CD4-positive, CD25-positive, alpha-beta regulatory T cell (primary cell): ENCODE data around the gene MAL. TPM values are rescaled to one million over a fixed set of nuclear protein-coding genes. Genes with fewer than 3 reads are reported as not detected.

Experiments
- ATAC-seq, 2 donors: fragments of 150-1000 bp; cut with Tn5 transposase; one replicate each; pipeline ENCODE4 v1.10.0; 2021; ENCODE audit warnings: low read depth in 2 of 2, moderate number of reproducible peaks in 2 of 2, moderate library complexity in 1 of 2
- DNase-seq, 3 donors: peaks; one replicate each; pipeline versions ENCODE4 v3.0.0 to v3.0.0-alpha.2; 2012 to 2022; ENCODE audit warnings: mixed read lengths in 1 of 3
- H3K27ac ChIP-seq: one replicate; pipeline ENCODE4 v1.7.0; 2013; ENCODE audit warnings: mild to moderate bottlenecking, low read length; ENCODE audit not compliant: insufficient read depth, poor library complexity, severe bottlenecking
- H3K27me3 ChIP-seq: one replicate; pipeline ENCODE4 v1.7.0; 2013; ENCODE audit warnings: low read length; ENCODE audit not compliant: control insufficient read depth, insufficient read depth
- H3K36me3 ChIP-seq: one replicate; pipeline ENCODE4 v1.7.0; 2013; ENCODE audit warnings: mild to moderate bottlenecking, low read length, moderate library complexity; ENCODE audit not compliant: control insufficient read depth, insufficient read depth
- H3K4me1 ChIP-seq: 2 replicates; pipeline ENCODE4 v1.7.0; 2013; ENCODE audit warnings: mild to moderate bottlenecking, low read length; ENCODE audit not compliant: insufficient read depth, control insufficient read depth, poor library complexity, severe bottlenecking
- H3K4me3 ChIP-seq: one replicate; pipeline ENCODE4 v1.7.0; 2013; ENCODE audit warnings: low read depth, mild to moderate bottlenecking, low read length, moderate library complexity
- H3K9me3 ChIP-seq, 2 experiments: 1 replicate in 1 of 2; 2 replicates in 1 of 2; pipeline ENCODE4 v1.7.0; 2013; ENCODE audit warnings: low read length in 2 of 2, mild to moderate bottlenecking in 1 of 2, moderate library complexity in 1 of 2; ENCODE audit not compliant: control insufficient read depth in 2 of 2
- H3K27ac Mint-ChIP-seq, 3 donors: one replicate each; pipeline ENCODE4 v1.8.0; 2020 to 2022; ENCODE audit warnings: mild to moderate bottlenecking in 3 of 3, mixed read lengths in 3 of 3, moderate library complexity in 2 of 3
- H3K27me3 Mint-ChIP-seq: one replicate; pipeline ENCODE4 v1.8.0; 2022; ENCODE audit warnings: mild to moderate bottlenecking, mixed read lengths
- H3K36me3 Mint-ChIP-seq: one replicate; pipeline ENCODE4 v1.8.0; 2020; ENCODE audit warnings: mixed read lengths
- H3K4me1 Mint-ChIP-seq, 4 donors: one replicate each; pipeline ENCODE4 v1.8.0; 2020 to 2022; ENCODE audit warnings: mixed read lengths in 4 of 4, mild to moderate bottlenecking in 1 of 4
- H3K4me3 Mint-ChIP-seq, 4 donors: one replicate each; pipeline ENCODE4 v1.8.0; 2020 to 2022; ENCODE audit warnings: mild to moderate bottlenecking in 4 of 4, mixed read lengths in 4 of 4, moderate library complexity in 3 of 4
- H3K9me3 Mint-ChIP-seq, 7 donors: one replicate each; pipeline ENCODE4 v1.8.0; 2020 to 2022; ENCODE audit warnings: mixed read lengths in 7 of 7, mild to moderate bottlenecking in 3 of 7, moderate library complexity in 2 of 7
- polyA plus RNA-seq, 4 donors: library from polyadenylated mRNA; unstranded; fragments of 300-500 nt; fragmentation: Illumina TruSeq; gene quantifications; one replicate each; pipeline ENCODE4 v1.2.3, GENCODE V29; 2021
- total RNA-seq: library from RNA; stranded (reverse); gene quantifications from one replicate; pipeline ENCODE4 v1.2.3, GENCODE V29; 2022

MAL gene
- total and polyA plus RNA-seq, 5 donors from 2014 or later = 130 to 263 (median 191) TPM

GRCh38 chr2:95071856-95072255 is 46.3 kb downstream of the MAL start:
- Histone ChIP-seq H3K27ac (no peak overlapping the region), H3K9me3 (no peaks in the 10 kb centered on the region), H3K4me3 (no peak overlapping the region), H3K4me1 (peaks cover 39% of the 10 kb centered on the region), H3K36me3 (no peaks in the 10 kb centered on the region), H3K27me3 (no peaks in the 10 kb centered on the region)
- H3K4me1 Mint-ChIP-seq = peaks cover 6 to 47% (median 32%) of the 10 kb centered on the region in 4 donors
- DNase-seq = no peak
- no peak for ATAC-seq
- H3K27me3 Mint-ChIP-seq = peaks cover 4% of the 10 kb centered on the region
- peak overlapping the region; percentile 15 to 98 (median 76) for H3K27ac Mint-ChIP-seq
- no peak overlapping the region for H3K4me3 Mint-ChIP-seq
- H3K36me3 Mint-ChIP-seq = no peaks in the 10 kb centered on the region
- peaks cover 0 to 1% (median 0%) of the 10 kb centered on the region in 7 donors for H3K9me3 Mint-ChIP-seq

- Mint-ChIP-seq H3K27me3 (peaks cover 4% of the 10 kb centered on the region), H3K27ac (peak overlapping the region; percentile 15 to 98 (median 76)), H3K36me3 (no peaks in the 10 kb centered on the region), H3K9me3 (peaks cover 0 to 1% (median 0%) of the 10 kb centered on the region in 7 donors), H3K4me1 (peaks cover 9 to 50% (median 33%) of the 10 kb centered on the region in 4 donors), H3K4me3 (peak overlapping the region in 2 of 4 donors; percentile 15 to 46)
- ATAC-seq (no peak), DNase-seq (no peak)
- Histone ChIP-seq H3K4me1 (peaks cover 45% of the 10 kb centered on the region), H3K27me3 (no peaks in the 10 kb centered on the region), H3K27ac (no peak overlapping the region), H3K4me3 (no peak overlapping the region), H3K36me3 (no peaks in the 10 kb centered on the region), H3K9me3 (no peaks in the 10 kb centered on the region)
Observed at GRCh38 chr2:95072424-95072823, 46.9 kb downstream of the MAL start.

- Mint-ChIP-seq H3K4me3 (peak overlapping the region; percentile 88 to 94 (median 90)), H3K27me3 (peaks cover 11% of the 10 kb centered on the region), H3K27ac (peak overlapping the region; percentile 93 to 98 (median 95)), H3K4me1 (peaks cover 19 to 67% (median 39%) of the 10 kb centered on the region in 4 donors), H3K9me3 (no peaks in the 10 kb centered on the region), H3K36me3 (no peaks in the 10 kb centered on the region)
- DNase-seq = peak in 1 of 3 donors; percentile 80
- H3K9me3 ChIP-seq = no peaks in the 10 kb centered on the region
- H3K4me1 ChIP-seq = peaks cover 46% of the 10 kb centered on the region
- H3K27ac ChIP-seq = peak overlapping the region; percentile 71
- H3K4me3 ChIP-seq = peak overlapping the region; percentile 62
- no peak for ATAC-seq
- H3K27me3 ChIP-seq = no peaks in the 10 kb centered on the region
- no peaks in the 10 kb centered on the region for H3K36me3 ChIP-seq
Observed at GRCh38 chr2:95073856-95074662, 48.6 kb downstream of the MAL start.

GRCh38 chr2:95074663-95075439 is 49.3 kb downstream of the MAL start:
- no peaks in the 10 kb centered on the region for H3K36me3 ChIP-seq
- Mint-ChIP-seq H3K36me3 (no peaks in the 10 kb centered on the region), H3K4me1 (peaks cover 19 to 72% (median 40%) of the 10 kb centered on the region in 4 donors), H3K4me3 (peak overlapping the region; percentile 88 to 94 (median 90)), H3K9me3 (no peaks in the 10 kb centered on the region), H3K27ac (peak overlapping the region; percentile 93 to 98 (median 95)), H3K27me3 (peaks cover 11% of the 10 kb centered on the region)
- ATAC-seq (peak; percentile 79), DNase-seq (peak; percentile 23 to 98 (median 79))
- H3K4me1 ChIP-seq = peaks cover 46% of the 10 kb centered on the region
- H3K27ac ChIP-seq = peak overlapping the region; percentile 71
- no peaks in the 10 kb centered on the region for H3K27me3 ChIP-seq
- H3K4me3 ChIP-seq = peak overlapping the region; percentile 62
- no peaks in the 10 kb centered on the region for H3K9me3 ChIP-seq

GRCh38 chr2:95075440-95076132 is 50.1 kb downstream of the MAL start:
- Mint-ChIP-seq H3K9me3 (no peaks in the 10 kb centered on the region), H3K27me3 (peaks cover 11% of the 10 kb centered on the region), H3K4me1 (peaks cover 19 to 75% (median 41%) of the 10 kb centered on the region in 4 donors), H3K36me3 (no peaks in the 10 kb centered on the region), H3K4me3 (peak overlapping the region; percentile 88 to 94 (median 90)), H3K27ac (peak overlapping the region; percentile 93 to 98 (median 95))
- Histone ChIP-seq H3K36me3 (no peaks in the 10 kb centered on the region), H3K9me3 (no peaks in the 10 kb centered on the region), H3K27me3 (no peaks in the 10 kb centered on the region), H3K4me1 (peaks cover 46% of the 10 kb centered on the region), H3K4me3 (peak overlapping the region; percentile 62), H3K27ac (peak overlapping the region; percentile 71)
- DNase-seq = peak in 1 of 3 donors; percentile 52
- ATAC-seq = no peak

- ATAC-seq (peak; percentile 71 to 74), DNase-seq (peak; percentile 83 to 97 (median 85))
- Histone ChIP-seq H3K27ac (peak overlapping the region; percentile 69), H3K9me3 (no peaks in the 10 kb centered on the region), H3K27me3 (no peaks in the 10 kb centered on the region), H3K4me1 (peaks cover 46% of the 10 kb centered on the region), H3K4me3 (no peak overlapping the region), H3K36me3 (no peaks in the 10 kb centered on the region)
- H3K36me3 Mint-ChIP-seq = no peaks in the 10 kb centered on the region
- peaks cover 11% of the 10 kb centered on the region for H3K27me3 Mint-ChIP-seq
- peak overlapping the region; percentile 88 to 94 (median 90) for H3K4me3 Mint-ChIP-seq
- peak overlapping the region; percentile 88 to 98 (median 95) for H3K27ac Mint-ChIP-seq
- peaks cover 19 to 75% (median 40%) of the 10 kb centered on the region in 4 donors for H3K4me1 Mint-ChIP-seq
- no peaks in the 10 kb centered on the region for H3K9me3 Mint-ChIP-seq
Observed at GRCh38 chr2:95076705-95077529, 51.4 kb downstream of the MAL start.

- H3K27me3 Mint-ChIP-seq = peaks cover 11% of the 10 kb centered on the region
- no peaks in the 10 kb centered on the region for H3K27me3 ChIP-seq
- H3K4me1 ChIP-seq = peaks cover 46% of the 10 kb centered on the region
- no peaks in the 10 kb centered on the region for H3K9me3 ChIP-seq
- H3K36me3 Mint-ChIP-seq = no peaks in the 10 kb centered on the region
- peak overlapping the region; percentile 69 for H3K27ac ChIP-seq
- ATAC-seq (no peak), DNase-seq (no peak)
- no peaks in the 10 kb centered on the region for H3K36me3 ChIP-seq
- peak overlapping the region; percentile 55 to 94 (median 70) for H3K4me3 Mint-ChIP-seq
- peak overlapping the region; percentile 87 to 89 (median 88) for H3K27ac Mint-ChIP-seq
- H3K4me1 Mint-ChIP-seq = peaks cover 19 to 72% (median 34%) of the 10 kb centered on the region in 4 donors
- H3K9me3 Mint-ChIP-seq = no peaks in the 10 kb centered on the region
- no peak overlapping the region for H3K4me3 ChIP-seq
Observed at GRCh38 chr2:95077530-95077825, 52.0 kb downstream of the MAL start.
